ENCODE measurements around the gene INSIG1. TPM values are rescaled to one million over a fixed set of nuclear protein-coding genes. Genes with fewer than 3 reads are reported as not detected.

Gene INSIG1
- total and polyA plus RNA-seq, 2 experiments from 2014 or later = 70.3 to 131 TPM

- Histone ChIP-seq H2AFZ (no peak overlapping the region), H3K9me2 (ENCODE audit: insufficient read depth) (0 out of 2 replicates have a peak, but pooled peaks cover 5% of the 10 kb centered on the region), H3K4me3 (peak overlapping the region; percentile 65), H3K36me3 (ENCODE audit: insufficient read depth) (peaks cover 4% of the 10 kb centered on the region), H3K79me2 (replicated peaks; ENCODE audit: insufficient read depth) (peaks cover 32% of the 10 kb centered on the region), H3K4me2 (peak overlapping the region; percentile 83), H3K4me1 (ENCODE audit: insufficient read depth) (peaks cover 30% of the 10 kb centered on the region), H3K27ac (ENCODE audit: low read depth) (peak overlapping the region; percentile 87; the same call in 1 of the 2 replicates), H3F3A (replicated peaks; ENCODE audit: low read depth) (no peaks in the 10 kb centered on the region), H3K27me3 (ENCODE audit: insufficient read depth) (no peaks in the 10 kb centered on the region), H4K20me1 (replicated peaks; ENCODE audit: insufficient read depth) (peaks cover 21% of the 10 kb centered on the region)
- H3K4me1 Mint-ChIP-seq = peaks cover 30% of the 10 kb centered on the region
- no peak for TF ChIP-seq CREB1 (CRISPR knock-in tag; IDR thresholded peaks at IDR 0.05; ENCODE audit: low read depth)
- peak overlapping the region; percentile 66 for H3K27ac Mint-ChIP-seq
- ATAC-seq (no peak), DNase-seq (ENCODE audit: low spot score) (no peak)
- H3K36me3 Mint-ChIP-seq (ENCODE audit: low read depth) = peaks cover 27% of the 10 kb centered on the region
- H3K27me3 Mint-ChIP-seq (ENCODE audit: insufficient read depth, low read depth, poor library complexity) = peaks cover 6% of the 10 kb centered on the region
- peak overlapping the region; percentile 72 for H3K4me3 Mint-ChIP-seq
- H3K9me3 Mint-ChIP-seq = no peaks in the 10 kb centered on the region; the same call in 1 of the 3 replicates
Measured at GRCh38 chr7:155296006-155296787, 1.5 kb upstream of the INSIG1 start.

GRCh38 chr7:155296788-155297516 lies 726 bp upstream of the INSIG1 start:
- 0 out of 2 replicates have a peak, but pooled peaks cover 5% of the 10 kb centered on the region for H3K9me2 ChIP-seq (ENCODE audit: insufficient read depth)

More at GRCh38 chr7:155296788-155297516, 726 bp upstream of the INSIG1 start:
- Mint-ChIP-seq H3K27me3 (ENCODE audit: insufficient read depth, low read depth, poor library complexity) (peaks cover 6% of the 10 kb centered on the region), H3K27ac (peak overlapping the region; percentile 66), H3K36me3 (ENCODE audit: low read depth) (peaks cover 32% of the 10 kb centered on the region), H3K4me1 (peaks cover 33% of the 10 kb centered on the region), H3K4me3 (peak overlapping the region; percentile 72), H3K9me3 (no peaks in the 10 kb centered on the region; the same call in 2 of the 3 replicates)
- Histone ChIP-seq H3K4me2 (peak overlapping the region; percentile 83), H3K4me1 (ENCODE audit: insufficient read depth) (peaks cover 35% of the 10 kb centered on the region), H3F3A (replicated peaks; ENCODE audit: low read depth) (no peaks in the 10 kb centered on the region), H4K20me1 (replicated peaks; ENCODE audit: insufficient read depth) (peaks cover 26% of the 10 kb centered on the region), H3K27me3 (ENCODE audit: insufficient read depth) (no peaks in the 10 kb centered on the region), H3K36me3 (ENCODE audit: insufficient read depth) (peaks cover 5% of the 10 kb centered on the region), H3K4me3 (peak overlapping the region; percentile 65), H3K79me2 (replicated peaks; ENCODE audit: insufficient read depth) (peaks cover 38% of the 10 kb centered on the region), H3K27ac (ENCODE audit: low read depth) (peak overlapping the region; percentile 87; the same call in 1 of the 2 replicates), H2AFZ (no peak overlapping the region)
- 0 out of 2 replicates have a peak, but pooled peaks have one; percentile 18 for TF ChIP-seq POLR2AphosphoS5 (IDR thresholded peaks at IDR 0.05; ENCODE audit: low read depth)
- TF ChIP-seq REST (IDR thresholded peaks at IDR 0.05; ENCODE audit: unreplicated experiment) = no peak
- TF ChIP-seq ETS1 (IDR thresholded peaks at IDR 0.05) = no peak
- peak; percentile 33 for ATAC-seq
- DNase-seq (ENCODE audit: low spot score) = peak; percentile 67

Measured in GM23338 (cell line).